ENCODE measurements around the gene TRIM4. TPM values are rescaled to one million over a fixed set of nuclear protein-coding genes. Genes with fewer than 3 reads are reported as not detected.

The TRIM4 gene
- total RNA-seq, 1 experiment from 2014 or later = 6.9 TPM

GRCh38 chr7:99958564-99959227 lies 39.4 kb upstream of the TRIM4 start:
- TF ChIP-seq CTCF (conservative IDR thresholded peaks at IDR 0.05) = no peak
- no peak overlapping the region for H2BK12ac ChIP-seq (ENCODE audit: insufficient read length, low read depth, low read length)
- no peaks in the 10 kb centered on the region for H3K9me3 ChIP-seq (ENCODE audit: control insufficient read depth, low read depth, low read length)
- Mint-ChIP-seq H3K27me3 (ENCODE audit: low read depth) (peaks cover 36% of the 10 kb centered on the region), H3K9me3 (no peaks in the 10 kb centered on the region; a peak in 3 of 5 replicates), H3K36me3 (ENCODE audit: insufficient read depth in 1 of 3, low read depth in 3 of 3) (no peaks in the 10 kb centered on the region), H3K4me3 (no peak overlapping the region), H3K4me1 (no peaks in the 10 kb centered on the region), H3K27ac (no peak overlapping the region)
- no peak overlapping the region for H3K23ac ChIP-seq (ENCODE audit: insufficient read length, low read depth, low read length)
- no peak overlapping the region for H3K18ac ChIP-seq (ENCODE audit: insufficient read length, low read depth, low read length)
- no peaks in the 10 kb centered on the region for H3K79me2 ChIP-seq (ENCODE audit: insufficient read depth, low read length)
- H3K14ac ChIP-seq (ENCODE audit: insufficient read depth, low read length) = no peak overlapping the region
- no peak overlapping the region for H3K4ac ChIP-seq (ENCODE audit: low read depth, low read length)
- no peak overlapping the region for H2BK5ac ChIP-seq (ENCODE audit: insufficient read length, low read length)
- no peak overlapping the region for H2AFZ ChIP-seq (ENCODE audit: low read length)
- H4K5ac ChIP-seq (ENCODE audit: insufficient read length, low read depth, low read length) = no peak overlapping the region
- H2BK20ac ChIP-seq (ENCODE audit: low read depth, low read length, poor library complexity, severe bottlenecking) = no peak overlapping the region
- no peaks in the 10 kb centered on the region for H3K4me1 ChIP-seq (ENCODE audit: insufficient read depth, low read length)
- H3K56ac ChIP-seq (ENCODE audit: insufficient read length, low read depth, low read length) = no peak overlapping the region
- H2BK120ac ChIP-seq (ENCODE audit: low read depth, low read length, poor library complexity, severe bottlenecking) = no peak overlapping the region
- H3K27ac ChIP-seq (ENCODE audit: insufficient read length, low read depth, low read length) = no peak overlapping the region
- H3K79me1 ChIP-seq (ENCODE audit: insufficient read depth, low read depth, low read length, poor library complexity, severe bottlenecking) = no peaks in the 10 kb centered on the region
- H3T11ph ChIP-seq (ENCODE audit: low read length) = no peak overlapping the region
- H3K9ac ChIP-seq (ENCODE audit: extremely low read depth, insufficient read length, low read length) = no peak overlapping the region
- H2AK5ac ChIP-seq (ENCODE audit: insufficient read length, low read length) = no peak overlapping the region
- DNase-seq = no peak
- no peak overlapping the region for H2BK15ac ChIP-seq (ENCODE audit: low read depth, low read length)
- H3K23me2 ChIP-seq (ENCODE audit: insufficient read length, low read depth, low read length, poor library complexity, severe bottlenecking) = no peaks in the 10 kb centered on the region
- no peaks in the 10 kb centered on the region for H4K20me1 ChIP-seq (ENCODE audit: control insufficient read depth, insufficient read depth, insufficient read length)
- H3K27me3 ChIP-seq (ENCODE audit: insufficient read depth, low read length) = no peaks in the 10 kb centered on the region
- no peak overlapping the region for H3K4me2 ChIP-seq (ENCODE audit: insufficient read depth, insufficient read length, low read length)
- no peak overlapping the region for H4K91ac ChIP-seq (ENCODE audit: insufficient read length, low read depth, low read length)
- WGBS (ENCODE audit: extremely low coverage, insufficient read length, low lambda C conversion rate) = no CpG with 5 or more reads among the region's 9 CpGs
- no peak overlapping the region for H4K8ac ChIP-seq (replicated peaks; ENCODE audit: insufficient read length, low read depth, low read length)
